A549 (cell line): ENCODE data around the gene ARL13B. TPM values are rescaled to one million over a fixed set of nuclear protein-coding genes. Genes with fewer than 3 reads are reported as not detected.
A peak's percentile ranks its signal among the peaks of the same experiment; 100 is the strongest.

Experiments used
- ATAC-seq, 2 experiments: fragments of 200-7000 bp in 1 of 2; fragments of >200 bp in 1 of 2; cut with Nextera tagmentation in 1 of 2; cut with Tn5 transposase in 1 of 2; 3 replicates each; pipeline versions ENCODE4 v1.8.0 to v1.9.1; 2018 to 2020; ENCODE audit warnings: mild to moderate bottlenecking in 1 of 2, moderate library complexity in 1 of 2
- CTCF ChIA-PET: fragments of 300-600 bp; sonication (Branson Sonifier 250); formaldehyde crosslinking; extraction: SDS; loops from one replicate; lab custom pipeline; 2021; ENCODE audit warnings: antibody characterized with exemption, inconsistent platforms; lab: Yijun Ruan, JAX
- POLR2A ChIA-PET: fragments of 350-600 bp; formaldehyde crosslinking; extraction: SDS; loops from one replicate; lab custom pipeline; 2021; ENCODE audit warnings: antibody characterized with exemption, inconsistent platforms; lab: Yijun Ruan, JAX
- DNase-seq, 2 experiments: peaks; one replicate each; pipeline versions ENCODE4 v3.0.0 to v3.0.0-alpha.2; 2011 to 2016; ENCODE audit warnings: low read depth in 1 of 2, low spot score in 1 of 2
- FAIRE-seq: peaks from 2 replicates; lab custom pipeline; 2011; peaks lifted over from hg19 to GRCh38; lab: Jason Lieb, UNC
- H3K27ac ChIP-seq, 2 experiments: fragments of >200 bp; sonication (Bioruptor Twin); formaldehyde crosslinking; 3 replicates each; pipeline ENCODE4 v1.5.1; 2016 to 2017
- H3K4me1 ChIP-seq: fragments of >200 bp; sonication (Bioruptor Twin); formaldehyde crosslinking; 3 replicates; pipeline ENCODE4 v1.6.1; 2016
- H3K4me2 ChIP-seq: fragments of >200 bp; sonication (Bioruptor Twin); formaldehyde crosslinking; 3 replicates; pipeline ENCODE4 v1.6.1; 2016
- H3K4me3 ChIP-seq: fragments of >200 bp; sonication (Bioruptor Twin); formaldehyde crosslinking; 3 replicates; pipeline ENCODE4 v1.5.1; 2016
- H3K9me3 ChIP-seq: fragments of >200 bp; sonication (Bioruptor Twin); formaldehyde crosslinking; 3 replicates; pipeline ENCODE4 v1.6.1; 2016
- CTCF ChIP-seq: fragments of >200 bp; sonication (Bioruptor Twin); formaldehyde crosslinking; IDR thresholded peaks from 3 replicates; pipeline ENCODE4 v1.5.1; 2016
- ELK1 ChIP-seq: fragments of 150-350 bp; IDR thresholded peaks from 2 replicates; pipeline ENCODE4 v1.6.1; 2014; ENCODE audit warnings: low read depth, mild to moderate bottlenecking, low read length
- WGBS: methylation state at CpG from one replicate; pipeline ENCODE4 v1.1.6; 2017; ENCODE audit errors: missing lambda C conversion rate; 5-methylcytosine and 5-hydroxymethylcytosine counted together
- polyA plus RNA-seq, 4 experiments: library from polyadenylated mRNA; depleted of rRNA in 3 of 4; stranded (reverse); fragments of >200 nt; fragmentation: RNase III in 1 of 4; extraction: RNeasy Plus Mini Kit Qiagen cat#74134 plus additional on column Dnase treatment in 1 of 4; gene quantifications; 2 replicates in 3 of 4; 3 replicates in 1 of 4; pipeline ENCODE4 v1.2.3, GENCODE V29; 2011 to 2017
- small RNA-seq, 6 experiments: library from RNA; depleted of rRNA; stranded (forward); fragments of <200 nt; gene quantifications; one replicate each; pipeline ENCODE3, GENCODE V24; 2012

The ARL13B gene
- polyA plus RNA-seq, 2 of the 4 experiments (the other 2 are of a cell fraction) = 13.3 to 28.6 TPM

GRCh38 chr3:94101860-94102259 lies 121.9 kb downstream of the ARL13B start:
- DNase-seq (peak in 1 of 2 experiments; percentile 18), FAIRE-seq (no peak), ATAC-seq (no peak)
- CTCF ChIA-PET = no interaction called here
- Histone ChIP-seq H3K4me2 (no peak overlapping the region), H3K4me3 (no peak overlapping the region), H3K9me3 (no peaks in the 10 kb centered on the region), H3K27ac (no peak overlapping the region), H3K4me1 (no peaks in the 10 kb centered on the region)
- POLR2A ChIA-PET = interaction anchor here (1.0 kb wide), 1 partner anchor 39 kb away, joined by 5 read pairs; no protein-coding TSS in a partner anchor
- 60% methylated on average over 4 of the region's 4 CpGs for WGBS
- TF ChIP-seq CTCF = peak; percentile 29; the same call in 2 of the 3 replicates
- no peak for TF ChIP-seq ELK1

Small RNA genes within 50 kb of the gene (small RNA-seq; reads per million reads assigned to genes)
- gene RF00019 = 0 reads per million in 6 experiments
- gene RNU6-511P = 0 reads per million in 6 experiments

Other genes starting within 250 kb of the ARL13B start
- gene PROS1, start 6.3 kb upstream of the ARL13B start, polyA plus RNA-seq (2011; rRNA removed) = 28.0 and 31.3 TPM in 2 replicates
- gene PROS1, start 6.3 kb upstream of the ARL13B start, polyA plus RNA-seq (2017; fragmentation: RNase III; extraction: RNeasy Plus Mini Kit Qiagen cat#74134 plus additional on column Dnase treatment) = 9.6 to 13.8 TPM (median 11.7 TPM) in 3 replicates
- 0.08 and 0.17 TPM in 2 replicates for gene STX19, start 48.4 kb downstream of the ARL13B start, polyA plus RNA-seq (2011; rRNA removed)
- gene STX19, start 48.4 kb downstream of the ARL13B start, polyA plus RNA-seq (2017; fragmentation: RNase III; extraction: RNeasy Plus Mini Kit Qiagen cat#74134 plus additional on column Dnase treatment) = not detected in 3 replicates
- gene DHFR2, start 82.8 kb downstream of the ARL13B start, polyA plus RNA-seq (2011; rRNA removed) = 5.4 and 6.2 TPM in 2 replicates
- 6.3 to 6.8 TPM (median 6.4 TPM) in 3 replicates for gene DHFR2, start 82.8 kb downstream of the ARL13B start, polyA plus RNA-seq (2017; fragmentation: RNase III; extraction: RNeasy Plus Mini Kit Qiagen cat#74134 plus additional on column Dnase treatment)
- gene NSUN3, start 82.9 kb downstream of the ARL13B start, polyA plus RNA-seq (2011; rRNA removed) = 13.5 and 22.5 TPM in 2 replicates
- 8.6 to 11.0 TPM (median 8.8 TPM) in 3 replicates for gene NSUN3, start 82.9 kb downstream of the ARL13B start, polyA plus RNA-seq (2017; fragmentation: RNase III; extraction: RNeasy Plus Mini Kit Qiagen cat#74134 plus additional on column Dnase treatment)